Testis (tissue), 3 donors: ENCODE data around the gene NDUFAF5. TPM values are rescaled to one million over a fixed set of nuclear protein-coding genes. Genes with fewer than 3 reads are reported as not detected.

ENCODE experiments used
- DNase-seq: peaks from one replicate; pipeline ENCODE4 v3.0.0-alpha.2; 2019
- H3K27ac ChIP-seq, 2 donors: fragments of 200-600 bp; sonication (generic); one replicate each; pipeline ENCODE4 v1.5.1; 2019
- H3K27me3 ChIP-seq: fragments of 200-600 bp; sonication (generic); one replicate; pipeline ENCODE4 v1.5.1; 2019
- H3K36me3 ChIP-seq: fragments of 200-600 bp; sonication (generic); one replicate; pipeline ENCODE4 v1.5.1; 2017; ENCODE audit warnings: low read depth; ENCODE audit errors: missing control alignments
- H3K4me1 ChIP-seq: fragments of 200-600 bp; sonication (generic); one replicate; pipeline ENCODE4 v1.5.1; 2019
- H3K4me3 ChIP-seq, 2 donors: fragments of 200-600 bp; sonication (generic); one replicate each; pipeline ENCODE4 v1.5.1; 2017 to 2019
- H3K9me3 ChIP-seq: fragments of 200-600 bp; sonication (generic); one replicate; pipeline ENCODE4 v1.5.1; 2017
- POLR2A ChIP-seq: fragments of 450-650 bp; IDR thresholded peaks from one replicate; pipeline ENCODE4 v1.6.1; 2017; ENCODE audit warnings: antibody characterized with exemption, mild to moderate bottlenecking, moderate library complexity
- WGBS, 2 donors: methylation state at CpG; one replicate each; pipeline ENCODE4 v1.1.5; 2018; 5-methylcytosine and 5-hydroxymethylcytosine counted together
- intact Hi-C: fragments of 100-400 bp; cut with DNase I; formaldehyde crosslinking; loops from one replicate; pipeline ENCODE4 v1.15.1; 2023; ENCODE audit warnings: low total_unique reads
- polyA plus RNA-seq: library from polyadenylated mRNA; stranded (reverse); fragments of 350-450 nt; fragmentation: Illumina TruSeq; extraction: RNeasy Lipid Tissue Mini Kit (QIAGEN cat#74804); gene quantifications from one replicate; pipeline ENCODE4 v1.2.3, GENCODE V29; 2014; ENCODE audit warnings: low read depth, low replicate concordance; ENCODE audit not compliant: insufficient read depth
- total RNA-seq, 2 donors: library from RNA; depleted of rRNA; stranded (reverse); fragments of >200 nt; gene quantifications; one replicate each; pipeline ENCODE4 v1.2.3, GENCODE V29; 2016
- TF ChIP-seq, protein P1 (sequence below), 3 experiments: fragments of 450-650 bp in 2 of 3; fragments of 200-600 bp in 1 of 3; sonication (generic) in 1 of 3; IDR thresholded peaks; one replicate each; pipeline ENCODE4 v1.5.1; 2016 to 2019; ENCODE audit warnings: antibody characterized with exemption in 3 of 3, mild to moderate bottlenecking in 2 of 3, moderate library complexity in 1 of 3

The NDUFAF5 gene
- total and polyA plus RNA-seq, 3 donors from 2014 or later = 32.9 to 50.5 (median 36.4) TPM

GRCh38 chr20:13840093-13840465 lies 55.3 kb downstream of the NDUFAF5 start:
- H3K4me1 ChIP-seq = no peaks in the 10 kb centered on the region

DNA sequence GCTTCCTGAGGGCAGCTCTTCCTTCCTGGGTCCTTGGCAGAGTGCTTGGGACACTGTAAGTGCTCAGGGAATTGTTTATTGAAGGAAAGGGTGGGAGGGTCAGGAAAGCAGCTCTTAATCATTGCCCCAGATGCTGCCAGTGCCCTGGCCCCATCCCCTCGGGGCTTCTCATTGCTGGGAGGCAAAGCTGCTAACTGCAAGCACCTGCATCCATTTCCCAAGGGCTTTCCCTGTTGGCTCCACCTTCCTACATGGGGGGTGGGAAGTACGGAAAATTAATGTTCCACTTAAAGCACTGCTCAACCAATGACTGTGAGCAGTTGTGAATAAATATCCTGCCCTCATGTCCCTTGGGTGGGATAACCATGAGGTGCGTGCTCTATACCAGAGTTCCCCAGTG lies 56.4 kb downstream of the NDUFAF5 start:
- H3K4me3 ChIP-seq = no peak overlapping the region
- no peaks in the 10 kb centered on the region for H3K36me3 ChIP-seq
- H3K4me1 ChIP-seq = no peaks in the 10 kb centered on the region
- intact Hi-C loops = no loop called here
- H3K9me3 ChIP-seq = no peaks in the 10 kb centered on the region
- no peak for DNase-seq
- H3K27ac ChIP-seq = no peak overlapping the region
- WGBS, 2 donors = 60 to 75% methylated on average over 3 of the region's 3 CpGs
- no peaks in the 10 kb centered on the region for H3K27me3 ChIP-seq
- TF ChIP-seq, protein P1, sequence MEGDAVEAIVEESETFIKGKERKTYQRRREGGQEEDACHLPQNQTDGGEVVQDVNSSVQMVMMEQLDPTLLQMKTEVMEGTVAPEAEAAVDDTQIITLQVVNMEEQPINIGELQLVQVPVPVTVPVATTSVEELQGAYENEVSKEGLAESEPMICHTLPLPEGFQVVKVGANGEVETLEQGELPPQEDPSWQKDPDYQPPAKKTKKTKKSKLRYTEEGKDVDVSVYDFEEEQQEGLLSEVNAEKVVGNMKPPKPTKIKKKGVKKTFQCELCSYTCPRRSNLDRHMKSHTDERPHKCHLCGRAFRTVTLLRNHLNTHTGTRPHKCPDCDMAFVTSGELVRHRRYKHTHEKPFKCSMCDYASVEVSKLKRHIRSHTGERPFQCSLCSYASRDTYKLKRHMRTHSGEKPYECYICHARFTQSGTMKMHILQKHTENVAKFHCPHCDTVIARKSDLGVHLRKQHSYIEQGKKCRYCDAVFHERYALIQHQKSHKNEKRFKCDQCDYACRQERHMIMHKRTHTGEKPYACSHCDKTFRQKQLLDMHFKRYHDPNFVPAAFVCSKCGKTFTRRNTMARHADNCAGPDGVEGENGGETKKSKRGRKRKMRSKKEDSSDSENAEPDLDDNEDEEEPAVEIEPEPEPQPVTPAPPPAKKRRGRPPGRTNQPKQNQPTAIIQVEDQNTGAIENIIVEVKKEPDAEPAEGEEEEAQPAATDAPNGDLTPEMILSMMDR (IDR thresholded peaks at IDR 0.05) = no peak
- TF ChIP-seq POLR2A = no peak

More at GRCh38 chr20:13840093-13840465, 55.3 kb downstream of the NDUFAF5 start:
- no peak for DNase-seq
- Histone ChIP-seq H3K4me3 (no peak overlapping the region), H3K27ac (no peak overlapping the region), H3K27me3 (no peaks in the 10 kb centered on the region), H3K36me3 (no peaks in the 10 kb centered on the region), H3K9me3 (no peaks in the 10 kb centered on the region)
- TF ChIP-seq POLR2A = no peak
- TF ChIP-seq, protein P1 (IDR thresholded peaks at IDR 0.05) = no peak
- whole genome bisulfite sequencing, 2 donors = 88 to 92% methylated on average over 4 of the region's 4 CpGs
- intact Hi-C loops = no loop called here

DNA sequence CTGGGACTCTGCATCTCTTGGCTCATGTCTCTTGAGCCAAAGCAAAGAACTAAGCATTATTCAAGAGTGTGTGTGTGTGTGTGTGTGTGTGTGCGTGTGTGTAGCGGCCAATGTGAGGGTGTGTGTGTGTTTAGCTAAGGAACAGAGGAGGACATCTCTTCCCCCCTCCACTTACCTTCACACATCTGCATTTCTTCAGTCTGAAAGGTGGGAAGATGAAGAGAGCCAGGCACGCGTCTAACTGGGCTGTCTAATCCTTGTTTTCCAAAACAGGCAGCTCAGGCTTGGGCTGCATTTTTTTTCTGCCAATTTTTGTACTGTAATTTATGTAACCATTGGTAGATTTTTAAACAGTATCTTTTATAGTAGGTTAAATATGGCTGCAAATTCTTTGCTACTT lies 59.5 kb downstream of the NDUFAF5 start:
- no peak for DNase-seq
- intact Hi-C loops = no loop called here
- TF ChIP-seq, protein P1 (IDR thresholded peaks at IDR 0.05) = no peak
- no peak for TF ChIP-seq POLR2A
- Histone ChIP-seq H3K9me3 (no peaks in the 10 kb centered on the region), H3K4me3 (no peak overlapping the region), H3K36me3 (no peaks in the 10 kb centered on the region), H3K4me1 (no peaks in the 10 kb centered on the region), H3K27me3 (no peaks in the 10 kb centered on the region), H3K27ac (no peak overlapping the region)
- WGBS, 2 donors = 86 to 97% methylated on average over 4 of the region's 4 CpGs

DNA sequence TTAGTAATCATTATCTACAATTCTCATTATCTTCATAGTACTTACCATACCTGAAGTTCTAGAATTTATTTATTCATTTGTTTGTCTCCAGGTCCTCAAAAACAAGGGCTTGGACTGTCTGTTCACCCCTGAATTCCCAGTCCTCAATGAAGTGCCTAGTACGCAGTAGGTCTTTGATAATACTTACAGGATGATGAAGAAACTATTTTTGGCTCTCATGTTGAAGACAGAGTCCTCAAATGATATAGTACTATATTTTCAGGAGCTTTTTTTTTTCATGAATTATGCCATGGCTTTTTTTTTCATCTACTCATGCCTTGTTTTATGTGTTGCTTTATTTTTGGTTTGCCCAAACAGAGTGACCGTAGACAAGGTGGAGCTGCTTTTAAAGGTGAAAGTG lies 66.5 kb downstream of the NDUFAF5 start:
- WGBS, 2 donors = 71 to 79% methylated on average over 2 of the region's 2 CpGs
- H3K27ac ChIP-seq = peak overlapping the region in 1 of 2 donors; percentile 65
- no peak for TF ChIP-seq POLR2A
- TF ChIP-seq, protein P1 (IDR thresholded peaks at IDR 0.05) = no peak
- no peak overlapping the region for H3K4me3 ChIP-seq
- H3K4me1 ChIP-seq = no peaks in the 10 kb centered on the region
- H3K9me3 ChIP-seq = no peaks in the 10 kb centered on the region
- intact Hi-C loops = no loop called here
- DNase-seq = no peak
- no peaks in the 10 kb centered on the region for H3K36me3 ChIP-seq
- H3K27me3 ChIP-seq = no peaks in the 10 kb centered on the region

GRCh38 chr20:13852306-13852705 lies 67.5 kb downstream of the NDUFAF5 start:
- TF ChIP-seq, protein P1 (IDR thresholded peaks at IDR 0.05) = no peak
- no peak for TF ChIP-seq POLR2A
- WGBS, 2 donors = 43 to 44% methylated on average over 1 of the region's 1 CpG
- DNase-seq = no peak
- Histone ChIP-seq H3K4me1 (no peaks in the 10 kb centered on the region), H3K36me3 (no peaks in the 10 kb centered on the region), H3K27ac (peak overlapping the region in 1 of 2 donors; percentile 65), H3K27me3 (no peaks in the 10 kb centered on the region), H3K4me3 (no peak overlapping the region), H3K9me3 (no peaks in the 10 kb centered on the region)
- intact Hi-C loops = no loop called here
